OCI-M2 (cell line): ENCODE results near the gene MANSC1.

ENCODE experiments used
- DNase-seq: peaks from one replicate; lab custom pipeline; 2025; ENCODE audit not compliant: unreplicated experiment; lab: John Stamatoyannopoulos, UW

MANSC1 gene

GRCh38 chr12:12349711-12350665 is at the start of gene MANSC1:
TSS of gene MANSC1 (minus strand) at chr12:12350242. CDS start at chr12:12343314, 6,928 bp downstream.
- no peak for DNase-seq

GRCh38 chr12:12399161-12399560 is 49.1 kb upstream of the MANSC1 start:
- no peak for DNase-seq

- no peak for DNase-seq
Observed at GRCh38 chr12:12398026-12398859, 48.2 kb upstream of the MANSC1 start.

- no peak for DNase-seq
Observed at GRCh38 chr12:12397184-12397583, 47.1 kb upstream of the MANSC1 start.

- no peak for DNase-seq
Observed at GRCh38 chr12:12396694-12397093, 46.7 kb upstream of the MANSC1 start.

GRCh38 chr12:12393171-12393570 is 43.1 kb upstream of the MANSC1 start:
- no peak for DNase-seq

- no peak for DNase-seq
Observed at GRCh38 chr12:12392413-12392812, 42.4 kb upstream of the MANSC1 start.

GRCh38 chr12:12387501-12387900 is 37.5 kb upstream of the MANSC1 start:
- DNase-seq = no peak

GRCh38 chr12:12384571-12385340 is 34.7 kb upstream of the MANSC1 start:
- DNase-seq = no peak

- no peak for DNase-seq
Observed at GRCh38 chr12:12381982-12382381, 31.9 kb upstream of the MANSC1 start.

GRCh38 chr12:12380949-12381593 is 31.0 kb upstream of the MANSC1 start:
- no peak for DNase-seq

- DNase-seq = no peak
Observed at GRCh38 chr12:12379831-12380730, 30.0 kb upstream of the MANSC1 start.

- no peak for DNase-seq
Observed at GRCh38 chr12:12378616-12379015, 28.6 kb upstream of the MANSC1 start.

- no peak for DNase-seq
Observed at GRCh38 chr12:12376646-12377448, 26.8 kb upstream of the MANSC1 start.

GRCh38 chr12:12372946-12373722 is 23.1 kb upstream of the MANSC1 start:
- DNase-seq = no peak

GRCh38 chr12:12367482-12367998 is 17.5 kb upstream of the MANSC1 start:
- DNase-seq = no peak

GRCh38 chr12:12366701-12367481 is 16.8 kb upstream of the MANSC1 start:
- no peak for DNase-seq
